Heart right ventricle (tissue), 16 donors: Measurements from ENCODE around the gene CARD9. TPM values are rescaled to one million over a fixed set of nuclear protein-coding genes. Genes with fewer than 3 reads are reported as not detected.

ENCODE experiments used
- ATAC-seq, 8 donors: fragments of 200-7000 bp; cut with Tn5 transposase; one replicate each; pipeline ENCODE4 v1.9.1; 2020; ENCODE audit warnings: mild to moderate bottlenecking in 8 of 8, moderate library complexity in 8 of 8, moderate number of reproducible peaks in 1 of 8
- DNase-seq, 2 donors: peaks; one replicate each; pipeline ENCODE4 v3.0.0-alpha.2; 2020
- H3K27ac ChIP-seq, 10 donors: fragments of 200-600 bp; sonication (generic) in 2 of 10; one replicate each; pipeline versions ENCODE4 v1.5.0 to v1.8.0; 2020 to 2022; ENCODE audit warnings: mild to moderate bottlenecking in 3 of 10
- H3K27me3 ChIP-seq, 7 donors: fragments of 200-600 bp; one replicate each; pipeline ENCODE4 v1.8.0; 2021 to 2022; ENCODE audit warnings: mild to moderate bottlenecking in 2 of 7
- H3K36me3 ChIP-seq, 9 donors: fragments of 200-600 bp; sonication (generic) in 1 of 9; one replicate each; pipeline versions ENCODE4 v1.5.0 to v1.8.0; 2020 to 2022; ENCODE audit warnings: mild to moderate bottlenecking in 2 of 9
- H3K4me1 ChIP-seq, 9 donors: fragments of 200-600 bp; sonication (generic) in 1 of 9; one replicate each; pipeline versions ENCODE4 v1.5.0 to v1.8.0; 2020 to 2022; ENCODE audit warnings: mild to moderate bottlenecking in 4 of 9
- H3K4me3 ChIP-seq, 10 donors: fragments of 200-600 bp; sonication (generic) in 2 of 10; one replicate each; pipeline versions ENCODE4 v1.5.0 to v1.8.0; 2020 to 2022; ENCODE audit warnings: mild to moderate bottlenecking in 7 of 10, moderate library complexity in 2 of 10
- H3K9me3 ChIP-seq, 11 donors: fragments of 200-600 bp in 10 of 11; sonication (generic) in 2 of 11; one replicate each; pipeline versions ENCODE4 v1.5.0 to v1.8.0; 2013 to 2022; ENCODE audit warnings: mild to moderate bottlenecking in 2 of 11, control low read depth in 1 of 11, moderate library complexity in 1 of 11
- CTCF ChIP-seq, 9 donors: fragments of 200-600 bp; sonication (generic) in 2 of 9; IDR thresholded peaks; one replicate each; pipeline versions ENCODE4 v1.5.0 to v1.8.0; 2021 to 2022; ENCODE audit warnings: antibody characterized with exemption in 9 of 9, mild to moderate bottlenecking in 5 of 9, moderate library complexity in 1 of 9
- WGBS, 2 donors: extraction: QIAGEN DNeasy Blood & Tissue Kit; methylation state at CpG; one replicate each; pipeline ENCODE4 v1.1.7; 2013; ENCODE audit warnings: inconsistent platforms in 1 of 2; 5-methylcytosine and 5-hydroxymethylcytosine counted together
- intact Hi-C, 10 donors: fragments of 100-400 bp; cut with DNase I; formaldehyde crosslinking; loops; one replicate each; pipeline versions ENCODE4 v1.11.1 to v1.14.2; 2022
- polyA plus RNA-seq, 2 donors: library from polyadenylated mRNA; stranded (reverse); fragments of 200-250 nt; gene quantifications; one replicate each; pipeline ENCODE4 v1.2.3, GENCODE V29; 2013
- total RNA-seq, 10 donors: library from RNA; stranded (reverse); fragmentation: NEBNext Ultra II Directional in 3 of 10; extraction: Animal tissue kit (Norgen Biotek cat#: 25700) in 3 of 10; gene quantifications; one replicate each; pipeline versions ENCODE4 v1.2.1 to v1.2.4, GENCODE V29; 2021 to 2023
- donor health status: Arrhythmogenic right ventricular cardiomyopathy.
- donor health status: ischemic (EF 13 %, LVEDD 7.1; RV severe dilation, severe dysfunction).
- donor health status: healthy with polysubstance abuse.
- donor health status: DM: no; HTN: yes; CAD: no.
- donor health status: DM: no; HTN: no; CAD: no.
- donor health status: ischemic (EF 25% LVEDD 6.9; RV normal size, moderate dysfunction).
- donor health status: ischemic (EF 25% LVEDD 5.7; RV mildly dilated, moderate dysfunction).
- donor health status: healthy.
- donor health status: DM: yes; HTN: yes; CAD: no.
- donor health status: Ischemic cardiomyopathy.
- donor health status: ischemic (EF 35%, LVEDD 5.7; RV mildly dilated, moderate dysfunction).
- donor health status: nonischemic (EF 11% LVEDD 7.7; RV severe dilation, severe dysfunction).
- donor health status: DM: yes; HTN: yes; CAD: no.
- donor health status: PGD.
- donor health status: ischemic (EF 29% LVEDD 5.4; RV normal size, mild dysfunction).
- donor health status: nonischemic (EF 23%, LVEDD 6.1; RV moderate dilation, normal function).

CARD9 gene
- total and polyA plus RNA-seq, 12 donors, result 0.21 to 2.0 (median 1.1) TPM; not detected in 1

GRCh38 chr9:136327304-136327974 lies 46.0 kb downstream of the CARD9 start, which contains the start of gene GPSM1:
Gene GPSM1, plus strand, starts transcription at chr9:136327539. Its CDS starts 157 bp downstream, at chr9:136327696.
- no peak for TF ChIP-seq CTCF (IDR thresholded peaks at IDR 0.05)
- ATAC-seq, result peak; percentile 2 to 54 (median 27)
- peak; percentile 66 to 73 for DNase-seq
- no peaks in the 10 kb centered on the region for H3K9me3 ChIP-seq
- peaks cover 0 to 9% (median 0%) of the 10 kb centered on the region in 9 donors for H3K36me3 ChIP-seq
- intact Hi-C loops, result loop anchor here in 1 of 10 donors (5.0 kb wide), 1 partner anchor 35 kb away; the partner anchor contains the start of gene DNLZ
- 0 to 1% methylated on average over 59 to 80 of the region's 88 CpGs for whole genome bisulfite sequencing, 2 donors
- peak within 1 kb of the TSS; percentile 18 to 86 (median 83) for H3K27ac ChIP-seq
- H3K27me3 ChIP-seq, result peaks cover 0 to 23% (median 0%) of the 10 kb centered on the region in 7 donors
- peaks cover 24 to 56% (median 39%) of the 10 kb centered on the region in 9 donors for H3K4me1 ChIP-seq
- H3K4me3 ChIP-seq, result peak within 1 kb of the TSS; percentile 55 to 91 (median 74)

- Histone ChIP-seq H3K27ac (peak overlapping the region; percentile 18 to 86 (median 82)), H3K4me1 (peaks cover 24 to 56% (median 39%) of the 10 kb centered on the region in 9 donors), H3K36me3 (peaks cover 0 to 4% (median 0%) of the 10 kb centered on the region in 9 donors), H3K9me3 (no peaks in the 10 kb centered on the region), H3K27me3 (peaks cover 0 to 23% (median 0%) of the 10 kb centered on the region in 7 donors), H3K4me3 (peak overlapping the region in 9 of 10 donors; percentile 55 to 91 (median 74))
- ATAC-seq, result peak in 2 of 8 donors; percentile 1 to 2
- DNase-seq, result no peak
- intact Hi-C loops, result loop anchor here in 1 of 10 donors (5.0 kb wide), 1 partner anchor 35 kb away; the partner anchor contains the start of gene DNLZ
- WGBS, 2 donors, result 41 to 44% methylated on average over 17 of the region's 17 CpGs
- TF ChIP-seq CTCF (IDR thresholded peaks at IDR 0.05), result no peak
These were observed 46.6 kb downstream of the CARD9 start for GRCh38 chr9:136326761-136327303.

GRCh38 chr9:136326061-136326760 lies 47.3 kb downstream of the CARD9 start:
- Histone ChIP-seq H3K27ac (peak overlapping the region in 9 of 10 donors; percentile 18 to 86 (median 83)), H3K4me3 (peak overlapping the region in 5 of 10 donors; percentile 73 to 91 (median 77)), H3K9me3 (peaks cover 0 to 5% (median 0%) of the 10 kb centered on the region in 11 donors), H3K27me3 (peaks cover 0 to 23% (median 0%) of the 10 kb centered on the region in 7 donors), H3K4me1 (peaks cover 24 to 56% (median 39%) of the 10 kb centered on the region in 9 donors), H3K36me3 (no peaks in the 10 kb centered on the region)
- ATAC-seq, result no peak
- no peak for TF ChIP-seq CTCF (IDR thresholded peaks at IDR 0.05)
- intact Hi-C loops, result loop anchor here in 1 of 10 donors (5.0 kb wide), 1 partner anchor 36 kb away; the partner anchor contains the start of gene DNLZ
- peak in 1 of 2 donors; percentile 19 for DNase-seq
- 46 to 55% methylated on average over 28 of the region's 28 CpGs for WGBS, 2 donors

- peaks cover 0 to 23% (median 0%) of the 10 kb centered on the region in 7 donors for H3K27me3 ChIP-seq
- intact Hi-C loops, result loop anchor here in 1 of 10 donors (5.0 kb wide), 1 partner anchor 37 kb away; the partner anchor contains the start of gene DNLZ
- no peaks in the 10 kb centered on the region for H3K36me3 ChIP-seq
- H3K4me1 ChIP-seq, result peaks cover 24 to 54% (median 39%) of the 10 kb centered on the region in 9 donors
- peak in 1 of 2 donors; percentile 8 for DNase-seq
- ATAC-seq, result no peak
- 91 to 92% methylated on average over 13 of the region's 13 CpGs for WGBS, 2 donors
- TF ChIP-seq CTCF (IDR thresholded peaks at IDR 0.05), result no peak
- H3K27ac ChIP-seq, result peak overlapping the region in 1 of 10 donors; percentile 80
- H3K9me3 ChIP-seq, result peaks cover 0 to 9% (median 0%) of the 10 kb centered on the region in 11 donors
- H3K4me3 ChIP-seq, result no peak overlapping the region
These were observed 48.1 kb downstream of the CARD9 start for GRCh38 chr9:136325358-136325757.
